PC-9 (cell line): ENCODE data around the gene CPO. TPM values are rescaled to one million over a fixed set of nuclear protein-coding genes. Genes with fewer than 3 reads are reported as not detected.
"Not testable (repeated sequence)": the region's sequence is repeated elsewhere in the genome, so short reads cannot be mapped to it uniquely, and the experiment has no call there.

Experiments used
- BruUV-seq: library from RNA; stranded (reverse); fragments of 400-500 nt; replicated peaks from 2 replicates; lab custom pipeline; 2021; lab: Mats Ljungman, UMichigan
- CTCF ChIA-PET: fragments of 300-600 bp; sonication (Branson Sonifier 250); formaldehyde crosslinking; loops from one replicate; lab custom pipeline; 2022; ENCODE audit warnings: antibody characterized with exemption; lab: Charles Lee
- POLR2A ChIA-PET: fragments of 300-600 bp; sonication (Branson Sonifier 250); formaldehyde crosslinking; loops from one replicate; lab custom pipeline; 2022; ENCODE audit warnings: antibody characterized with exemption; ENCODE audit not compliant: unreplicated experiment; lab: Charles Lee
- DNase-seq, 2 experiments: peaks; one replicate each; pipeline versions ENCODE4 v3.0.0 to v3.0.0-alpha.2; 2015 to 2022; ENCODE audit warnings: mixed read lengths in 1 of 2
- H2AFZ ChIP-seq: fragments of 200-600 bp; sonication (generic); 2 replicates; pipeline ENCODE4 v1.8.1; 2017; ENCODE audit warnings: antibody characterized with exemption
- H3F3A ChIP-seq: fragments of 200-600 bp; sonication (generic); 2 replicates; pipeline ENCODE4 v1.8.1; 2017; ENCODE audit warnings: antibody characterized with exemption, mild to moderate bottlenecking, low read depth; ENCODE audit not compliant: insufficient read depth
- H3K27ac ChIP-seq: fragments of 200-600 bp; sonication (generic); 2 replicates; pipeline ENCODE4 v1.6.1; 2016; ENCODE audit warnings: mixed run types
- H3K27me3 ChIP-seq: fragments of 200-600 bp; sonication (generic); 2 replicates; pipeline ENCODE4 v1.6.1; 2016; ENCODE audit warnings: low read depth, mixed run types; ENCODE audit not compliant: insufficient read depth
- H3K36me3 ChIP-seq: fragments of 200-600 bp; sonication (generic); 2 replicates; pipeline ENCODE4 v1.6.1; 2016; ENCODE audit warnings: low read depth, mixed run types
- H3K4me1 ChIP-seq: fragments of 200-600 bp; sonication (generic); replicated peaks from 2 replicates; pipeline ENCODE4 v1.6.1; 2016; ENCODE audit warnings: mixed run types; ENCODE audit not compliant: insufficient read depth
- H3K4me2 ChIP-seq: fragments of 200-600 bp; sonication (generic); 2 replicates; pipeline ENCODE4 v1.6.1; 2017; ENCODE audit warnings: mixed run types
- H3K4me3 ChIP-seq: fragments of 200-600 bp; sonication (generic); 2 replicates; pipeline ENCODE4 v1.6.1; 2016; ENCODE audit warnings: mixed run types
- H3K79me2 ChIP-seq: fragments of 200-600 bp; sonication (generic); 2 replicates; pipeline ENCODE4 v1.6.1; 2017; ENCODE audit warnings: low read depth, mixed run types
- H3K9me2 ChIP-seq: fragments of 200-600 bp; sonication (generic); 2 replicates; pipeline ENCODE4 v1.8.1; 2017; ENCODE audit warnings: mild to moderate bottlenecking; ENCODE audit not compliant: insufficient read depth
- H3K9me3 ChIP-seq: fragments of 200-600 bp; sonication (generic); 2 replicates; pipeline ENCODE4 v1.8.1; 2016; ENCODE audit warnings: low read depth; ENCODE audit not compliant: insufficient read depth
- H4K20me1 ChIP-seq: fragments of 200-600 bp; sonication (generic); 2 replicates; pipeline ENCODE4 v1.8.1; 2017; ENCODE audit not compliant: insufficient read depth
- CTCF ChIP-seq: fragments of 200-600 bp; sonication (generic); conservative IDR thresholded peaks from 2 replicates; pipeline ENCODE4 v1.6.1; 2017; ENCODE audit warnings: mixed run types, antibody characterized with exemption, mild to moderate bottlenecking, moderate library complexity
- EZH2 ChIP-seq: fragments of 200-600 bp; sonication (generic); IDR thresholded peaks from 2 replicates; pipeline ENCODE4 v1.8.0; 2017; ENCODE audit warnings: antibody characterized with exemption, low read depth
- intact Hi-C: fragments of 100-400 bp; cut with micrococcal nuclease; formaldehyde crosslinking; loops from one replicate; pipeline ENCODE4 v1.10.0; 2022; ENCODE audit not compliant: unreplicated experiment
- total RNA-seq: library from RNA; stranded (reverse); gene quantifications from 2 replicates; pipeline ENCODE4 v1.2.3, GENCODE V29; 2021

Gene CPO
- total RNA-seq, 1 experiment from 2014 or later: not detected

GRCh38 chr2:206942592-206943478, 3.5 kb downstream of the CPO start:
- Histone ChIP-seq H3K9me3 (no peaks in the 10 kb centered on the region), H3K4me2 (no peak overlapping the region), H4K20me1 (no peaks in the 10 kb centered on the region), H3K27ac (no peak overlapping the region), H3F3A (no peaks in the 10 kb centered on the region), H3K4me3 (no peak overlapping the region), H3K36me3 (no peaks in the 10 kb centered on the region), H3K27me3 (no peaks in the 10 kb centered on the region), H3K79me2 (no peaks in the 10 kb centered on the region), H2AFZ (no peak overlapping the region), H3K9me2 (no peaks in the 10 kb centered on the region), H3K4me1 (no peaks in the 10 kb centered on the region)
- DNase-seq: no peak
- POLR2A ChIA-PET: no interaction called here
- BruUV-seq: no TSS peak
- intact Hi-C loops: no loop called here
- TF ChIP-seq EZH2 (no peak), CTCF (no peak)
- CTCF ChIA-PET: no interaction called here

DNA sequence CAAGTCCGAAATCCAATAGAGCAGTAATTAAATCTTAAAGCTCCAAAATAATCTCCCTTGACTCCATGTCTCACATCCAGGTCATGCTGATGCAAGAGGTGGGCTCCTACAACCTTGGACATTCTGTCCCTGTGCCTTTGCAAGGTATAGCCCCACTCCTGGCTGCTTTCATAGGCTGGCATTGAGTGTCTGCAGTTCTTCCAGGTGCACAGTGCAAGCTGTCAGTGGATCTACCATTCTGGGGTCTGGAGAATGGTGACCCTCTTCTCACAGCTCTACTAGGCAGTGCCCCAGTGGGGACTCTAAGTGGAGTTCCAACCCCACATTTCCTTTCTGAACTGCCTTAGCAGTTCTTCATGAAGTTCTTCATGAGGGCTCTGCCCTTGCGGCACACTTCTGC, 14.1 kb downstream of the CPO start:
- H4K20me1 ChIP-seq, DNase-seq, H3F3A ChIP-seq, H3K9me2 ChIP-seq, H3K9me3 ChIP-seq, H3K36me3 ChIP-seq, H3K4me1 ChIP-seq, H3K79me2 ChIP-seq, BruUV-seq, POLR2A ChIA-PET, intact Hi-C loops, H3K4me3 ChIP-seq, CTCF ChIA-PET, H2AFZ ChIP-seq, H3K27ac ChIP-seq, H3K27me3 ChIP-seq, H3K4me2 ChIP-seq: not testable (repeated sequence)

GRCh38 chr2:206955253-206955652, 15.9 kb downstream of the CPO start:
- Histone ChIP-seq H3K4me1 (no peaks in the 10 kb centered on the region), H3K27me3 (no peaks in the 10 kb centered on the region), H3K36me3 (no peaks in the 10 kb centered on the region), H3K27ac (no peak overlapping the region), H3K9me3 (no peaks in the 10 kb centered on the region), H3K4me2 (no peak overlapping the region), H3F3A (no peaks in the 10 kb centered on the region), H3K4me3 (no peak overlapping the region), H2AFZ (no peak overlapping the region), H3K9me2 (no peaks in the 10 kb centered on the region), H4K20me1 (no peaks in the 10 kb centered on the region), H3K79me2 (no peaks in the 10 kb centered on the region)
- CTCF ChIA-PET: no interaction called here
- intact Hi-C loops: no loop called here
- BruUV-seq: no TSS peak
- POLR2A ChIA-PET: no interaction called here
- DNase-seq: no peak
- TF ChIP-seq EZH2 (no peak), CTCF (no peak)
